NB4 (cell line): Measurements from ENCODE around the gene SPRR2D.

Experiments
- CTCF ChIP-seq: IDR thresholded peaks from one replicate; pipeline ENCODE4 v1.5.1; 2012; ENCODE audit warnings: low read depth, low read length
- MAX ChIP-seq: IDR thresholded peaks from 2 replicates; pipeline ENCODE4 v1.6.1; 2011; ENCODE audit warnings: low read depth, low read length
- POLR2A ChIP-seq: IDR thresholded peaks from 2 replicates; pipeline ENCODE4 v1.6.1; 2011; ENCODE audit warnings: mild to moderate bottlenecking; ENCODE audit not compliant: insufficient read length; ENCODE audit errors: extremely low read depth

GRCh38 chr1:153087652-153088051 lies 46.7 kb upstream of the SPRR2D start:
- TF ChIP-seq CTCF (no peak), POLR2A (no peak), MAX (no peak)
